ENCODE data around the gene C1orf21. TPM values are rescaled to one million over a fixed set of nuclear protein-coding genes. Genes with fewer than 3 reads are reported as not detected.

The C1orf21 gene
- total RNA-seq, 1 donor from 2014 or later = 43.3 TPM

- H3K27ac Mint-ChIP-seq (ENCODE audit: unreplicated experiment) = no peak overlapping the region
- no peak overlapping the region for H3K4me3 Mint-ChIP-seq (ENCODE audit: unreplicated experiment)
- peaks cover 1% of the 10 kb centered on the region for H3K9me3 Mint-ChIP-seq (ENCODE audit: unreplicated experiment)
- H3K4me1 Mint-ChIP-seq (ENCODE audit: low read depth, unreplicated experiment) = no peaks in the 10 kb centered on the region
- no peak for DNase-seq
- no peak for TF ChIP-seq CTCF (IDR thresholded peaks at IDR 0.05; ENCODE audit: partially characterized antibody, unreplicated experiment)
- H3K36me3 Mint-ChIP-seq (ENCODE audit: unreplicated experiment) = peaks cover 5% of the 10 kb centered on the region
- H3K27me3 Mint-ChIP-seq (ENCODE audit: unreplicated experiment) = peaks cover 2% of the 10 kb centered on the region
Observed at GRCh38 chr1:184632415-184633175, 245.8 kb downstream of the C1orf21 start.

GRCh38 chr1:184633785-184634184 lies 247.0 kb downstream of the C1orf21 start:
- TF ChIP-seq CTCF (IDR thresholded peaks at IDR 0.05; ENCODE audit: partially characterized antibody, unreplicated experiment) = no peak
- Mint-ChIP-seq H3K36me3 (ENCODE audit: unreplicated experiment) (peaks cover 5% of the 10 kb centered on the region), H3K4me1 (ENCODE audit: low read depth, unreplicated experiment) (no peaks in the 10 kb centered on the region), H3K27ac (ENCODE audit: unreplicated experiment) (no peak overlapping the region), H3K4me3 (ENCODE audit: unreplicated experiment) (no peak overlapping the region), H3K9me3 (ENCODE audit: unreplicated experiment) (peaks cover 1% of the 10 kb centered on the region), H3K27me3 (ENCODE audit: unreplicated experiment) (peaks cover 4% of the 10 kb centered on the region)
- no peak for DNase-seq

- DNase-seq = no peak
- TF ChIP-seq CTCF (IDR thresholded peaks at IDR 0.05; ENCODE audit: partially characterized antibody, unreplicated experiment) = no peak
- no peak overlapping the region for H3K4me3 Mint-ChIP-seq (ENCODE audit: unreplicated experiment)
- peaks cover 4% of the 10 kb centered on the region for H3K27me3 Mint-ChIP-seq (ENCODE audit: unreplicated experiment)
- H3K27ac Mint-ChIP-seq (ENCODE audit: unreplicated experiment) = no peak overlapping the region
- peaks cover 1% of the 10 kb centered on the region for H3K9me3 Mint-ChIP-seq (ENCODE audit: unreplicated experiment)
- H3K36me3 Mint-ChIP-seq (ENCODE audit: unreplicated experiment) = peaks cover 5% of the 10 kb centered on the region
- H3K4me1 Mint-ChIP-seq (ENCODE audit: low read depth, unreplicated experiment) = no peaks in the 10 kb centered on the region
Observed at GRCh38 chr1:184634296-184634695, 247.5 kb downstream of the C1orf21 start.

- peaks cover 3% of the 10 kb centered on the region for H3K9me3 Mint-ChIP-seq (ENCODE audit: unreplicated experiment)
- H3K4me1 Mint-ChIP-seq (ENCODE audit: low read depth, unreplicated experiment) = no peaks in the 10 kb centered on the region
- H3K4me3 Mint-ChIP-seq (ENCODE audit: unreplicated experiment) = no peak overlapping the region
- peaks cover 4% of the 10 kb centered on the region for H3K27me3 Mint-ChIP-seq (ENCODE audit: unreplicated experiment)
- H3K36me3 Mint-ChIP-seq (ENCODE audit: unreplicated experiment) = peaks cover 5% of the 10 kb centered on the region
- DNase-seq = no peak
- H3K27ac Mint-ChIP-seq (ENCODE audit: unreplicated experiment) = no peak overlapping the region
- no peak for TF ChIP-seq CTCF (IDR thresholded peaks at IDR 0.05; ENCODE audit: partially characterized antibody, unreplicated experiment)
Observed at GRCh38 chr1:184635347-184635979, 248.6 kb downstream of the C1orf21 start.

- no peaks in the 10 kb centered on the region for H3K4me1 Mint-ChIP-seq (ENCODE audit: low read depth, unreplicated experiment)
- TF ChIP-seq CTCF (IDR thresholded peaks at IDR 0.05; ENCODE audit: partially characterized antibody, unreplicated experiment) = no peak
- peaks cover 4% of the 10 kb centered on the region for H3K27me3 Mint-ChIP-seq (ENCODE audit: unreplicated experiment)
- DNase-seq = no peak
- no peak overlapping the region for H3K4me3 Mint-ChIP-seq (ENCODE audit: unreplicated experiment)
- peaks cover 5% of the 10 kb centered on the region for H3K36me3 Mint-ChIP-seq (ENCODE audit: unreplicated experiment)
- H3K9me3 Mint-ChIP-seq (ENCODE audit: unreplicated experiment) = peaks cover 3% of the 10 kb centered on the region
- H3K27ac Mint-ChIP-seq (ENCODE audit: unreplicated experiment) = no peak overlapping the region
Observed at GRCh38 chr1:184635980-184636431, 249.2 kb downstream of the C1orf21 start.

All from glutamatergic neuron (in vitro differentiated cells).